Nucleus accumbens (tissue), 56 donors: ENCODE measurements around the gene ANAPC16.
"Not testable (repeated sequence)": the region's sequence is repeated elsewhere in the genome, so short reads cannot be mapped to it uniquely, and the experiment has no call there.

ENCODE experiments used
- DNase-seq, 56 donors: peaks; one replicate each; lab custom pipeline; 2025; lab: John Stamatoyannopoulos, UW

ANAPC16 gene

DNA sequence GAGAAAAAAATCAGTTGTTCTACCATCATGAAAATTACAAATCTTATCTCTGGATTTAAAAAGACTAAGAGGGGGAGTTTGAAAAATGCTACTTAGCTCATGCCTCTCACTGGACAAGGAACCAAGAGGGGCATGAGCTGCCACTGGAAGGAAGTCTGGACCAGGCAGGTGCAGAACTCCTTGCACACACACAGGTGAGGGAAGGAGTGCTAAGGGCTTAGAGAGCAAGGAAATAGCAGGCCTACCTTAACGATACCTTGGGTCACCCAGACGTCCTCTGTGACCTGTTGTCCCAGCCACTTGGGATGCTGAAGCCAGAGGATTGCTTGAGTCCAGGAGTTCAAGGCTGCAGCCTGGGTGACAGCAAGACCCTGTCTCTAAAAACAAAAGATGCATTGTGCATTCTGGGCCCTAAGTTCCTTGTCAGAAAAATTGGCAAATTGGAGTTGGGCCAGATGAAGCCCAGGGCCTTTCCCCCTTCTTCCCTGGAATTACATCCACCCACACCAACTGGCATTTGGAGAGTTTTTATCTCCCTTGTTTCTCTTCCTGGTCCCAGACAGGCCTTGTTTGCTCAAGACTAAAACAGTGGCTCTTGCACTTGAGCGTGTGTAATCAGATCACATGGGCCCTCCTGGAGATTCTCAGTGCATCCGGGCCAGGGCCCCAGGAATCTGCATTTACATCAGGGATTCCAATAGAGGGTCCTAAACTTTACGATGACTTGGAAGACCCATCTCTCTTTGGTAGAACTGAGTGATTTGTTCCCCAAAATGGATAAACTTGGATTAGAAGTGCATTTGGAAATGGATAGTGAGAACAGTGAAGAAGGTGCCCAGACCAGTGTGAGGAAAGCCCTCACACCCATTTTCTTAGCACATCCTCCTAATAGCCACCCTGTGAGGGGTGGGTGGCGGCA lies 60.9 kb downstream of the ANAPC16 start:
- peak in 1 of 56 donors; percentile 33 for DNase-seq

DNA sequence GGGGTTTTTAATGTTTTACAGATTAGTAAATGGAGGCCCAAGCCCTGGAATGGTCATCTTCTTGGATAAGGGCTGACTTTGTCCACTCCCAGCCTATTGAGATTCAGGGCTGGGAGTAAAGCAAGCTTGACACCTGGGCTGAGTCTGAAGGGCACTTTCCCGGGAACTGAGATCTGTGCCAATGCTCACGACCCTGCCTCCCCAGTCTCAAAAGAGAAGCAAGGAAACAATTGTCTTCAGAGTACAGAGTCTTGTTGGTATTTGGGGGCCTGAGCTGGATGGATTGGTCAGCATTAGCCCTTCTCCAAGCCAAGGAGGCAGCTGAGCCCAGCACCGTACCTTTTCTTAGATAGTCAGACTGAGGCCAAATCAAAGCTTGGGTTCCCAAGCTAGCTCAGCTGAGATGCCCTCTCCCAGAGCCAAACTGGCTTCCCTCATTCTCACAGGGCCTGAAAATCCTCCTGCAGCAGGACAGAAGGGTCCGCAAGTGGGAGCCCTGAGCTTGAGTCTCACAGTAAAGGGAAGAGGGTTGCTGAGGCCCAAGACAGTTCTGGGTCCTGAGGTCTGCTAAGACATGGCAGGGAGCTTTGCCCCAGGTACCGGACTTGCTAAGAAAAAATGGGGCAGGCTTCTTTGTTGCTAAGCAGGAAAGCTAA lies 61.7 kb downstream of the ANAPC16 start:
- DNase-seq: no peak

DNA sequence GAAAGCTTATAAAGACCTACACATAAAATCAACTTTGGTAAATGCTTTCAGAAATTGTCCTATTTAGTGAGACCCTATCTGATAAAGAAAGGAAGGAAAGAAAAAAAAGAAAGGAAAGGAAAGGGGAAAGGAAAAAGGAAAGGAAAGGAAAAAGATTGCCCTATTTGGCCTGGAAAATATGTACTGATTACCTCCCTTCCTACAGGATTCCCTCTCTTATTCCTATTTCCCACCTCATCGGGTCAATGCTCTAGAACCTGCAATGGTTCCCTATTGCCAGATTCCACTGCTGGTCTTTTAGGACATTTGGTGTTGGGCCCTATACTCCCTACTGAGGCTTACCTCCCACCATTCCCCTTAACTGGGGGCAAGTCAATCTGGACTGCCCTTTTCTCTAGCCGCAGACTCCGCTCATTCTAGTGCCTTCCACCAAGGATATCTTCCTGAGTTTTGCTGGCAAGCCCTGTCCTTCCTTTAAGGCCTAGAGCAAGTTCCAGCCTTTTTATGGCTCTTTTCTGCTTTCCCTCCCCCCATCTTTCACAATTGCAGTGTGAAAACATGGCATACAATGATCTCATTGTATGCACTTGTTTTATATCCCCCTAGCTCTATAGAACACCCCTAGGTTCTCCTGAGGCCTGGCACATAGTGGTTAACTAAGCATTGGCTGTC lies 62.3 kb downstream of the ANAPC16 start:
- no peak for DNase-seq

DNA sequence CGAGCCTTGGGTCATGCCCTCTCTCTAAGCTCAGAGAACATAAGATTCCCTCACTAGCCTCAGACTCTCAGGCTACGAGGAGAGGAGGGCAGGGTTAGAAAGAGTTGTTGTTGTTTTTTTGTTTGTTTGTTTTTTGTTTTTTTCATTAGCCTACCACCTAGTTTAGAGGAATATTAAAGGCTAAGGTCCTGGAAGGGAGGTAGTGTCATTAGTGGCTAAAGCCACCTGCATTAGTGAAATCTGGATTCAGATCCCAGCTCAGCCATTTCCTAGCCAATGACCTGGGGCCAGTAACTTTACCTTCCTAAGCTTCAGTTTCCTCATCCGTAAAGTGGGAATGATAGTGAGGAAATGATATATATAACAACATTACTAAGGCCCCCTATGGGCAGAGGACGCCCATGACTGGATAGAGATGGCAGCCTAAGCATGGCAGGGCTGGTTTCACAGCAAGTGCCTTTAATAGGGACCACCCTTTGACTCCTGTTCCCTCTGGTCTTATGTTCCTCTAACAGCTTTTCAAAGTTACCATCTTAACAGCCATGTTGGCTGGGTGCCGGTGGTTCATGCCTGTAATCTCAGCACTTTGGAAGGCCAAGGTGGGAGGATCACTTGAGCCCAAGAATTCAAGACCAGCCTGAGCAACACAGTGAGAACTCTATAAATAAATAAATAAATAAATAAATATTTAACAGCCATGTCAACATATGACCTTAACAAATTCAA lies 63.0 kb downstream of the ANAPC16 start:
- DNase-seq: no peak

GRCh38 chr10:72279587-72279986 lies 63.8 kb downstream of the ANAPC16 start:
- DNase-seq: not testable (repeated sequence)

GRCh38 chr10:72283131-72283530 lies 67.3 kb downstream of the ANAPC16 start:
- DNase-seq: no peak
